ENCODE results near the gene RNF217.
"Not testable (repeated sequence)": the region's sequence is repeated elsewhere in the genome, so short reads cannot be mapped to it uniquely, and the experiment has no call there.

RNF217 gene

DNA sequence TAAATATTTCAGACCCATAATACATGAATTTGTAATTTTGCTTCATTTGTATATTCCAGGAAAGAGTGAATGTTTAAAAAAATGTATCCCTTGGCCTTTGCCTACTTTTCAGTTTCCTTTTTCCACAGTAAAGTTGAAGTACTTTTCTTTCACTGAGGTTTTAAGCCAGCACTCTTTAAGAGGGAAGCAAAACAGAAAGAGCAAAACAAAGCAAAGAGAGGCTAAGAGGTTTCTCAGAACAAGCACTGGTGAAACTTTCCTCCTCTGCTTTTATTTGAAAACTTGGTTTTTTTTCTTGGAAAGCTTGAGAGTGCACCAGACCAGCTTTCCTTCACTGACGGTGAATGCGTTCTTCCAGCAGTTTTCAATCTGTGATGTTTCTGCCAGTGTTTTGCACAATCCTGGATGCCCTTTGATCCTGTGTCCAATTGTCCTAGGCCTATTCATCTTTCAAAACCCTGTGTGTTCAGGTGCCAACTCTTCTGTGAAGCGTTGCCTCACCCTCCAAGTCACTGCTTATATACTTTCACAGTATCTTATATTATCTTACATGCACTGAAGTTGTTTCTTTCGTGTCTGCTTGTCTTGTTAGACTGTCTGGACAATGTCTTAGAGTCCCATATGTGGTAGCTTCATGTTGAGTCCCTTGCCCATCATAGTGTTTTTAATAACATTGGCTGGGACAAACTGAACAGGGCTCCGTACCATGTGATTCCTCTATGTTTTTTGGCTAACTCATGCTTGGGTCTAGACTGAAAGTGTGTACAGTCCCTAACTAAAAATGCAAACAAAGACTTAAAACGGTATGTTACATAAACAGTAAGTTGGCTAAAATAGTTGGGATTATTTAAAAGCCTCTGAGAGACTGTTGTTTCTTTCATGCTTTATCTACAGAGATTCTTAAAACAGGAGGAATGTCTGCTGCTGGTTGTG, 1.9 kb downstream of the RNF217 start:
- DNase-seq = no peak

DNA sequence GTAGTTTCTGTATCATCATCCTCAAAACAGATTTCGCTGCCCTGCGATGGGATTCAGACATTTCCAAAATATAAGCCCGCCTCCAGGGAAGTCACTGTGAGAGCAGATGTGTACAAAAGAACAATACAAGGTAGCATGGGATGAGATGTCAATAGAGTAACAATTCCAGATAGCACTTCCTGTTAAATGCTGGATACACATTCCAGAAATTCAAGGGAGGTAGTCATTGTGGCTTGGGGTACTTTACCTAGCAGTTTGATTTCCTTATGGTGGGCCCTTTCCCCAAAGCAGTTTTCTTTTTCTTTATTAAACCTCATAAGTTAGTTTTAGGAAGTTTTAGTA, 2.5 kb downstream of the RNF217 start:
- DNase-seq = no peak

DNA sequence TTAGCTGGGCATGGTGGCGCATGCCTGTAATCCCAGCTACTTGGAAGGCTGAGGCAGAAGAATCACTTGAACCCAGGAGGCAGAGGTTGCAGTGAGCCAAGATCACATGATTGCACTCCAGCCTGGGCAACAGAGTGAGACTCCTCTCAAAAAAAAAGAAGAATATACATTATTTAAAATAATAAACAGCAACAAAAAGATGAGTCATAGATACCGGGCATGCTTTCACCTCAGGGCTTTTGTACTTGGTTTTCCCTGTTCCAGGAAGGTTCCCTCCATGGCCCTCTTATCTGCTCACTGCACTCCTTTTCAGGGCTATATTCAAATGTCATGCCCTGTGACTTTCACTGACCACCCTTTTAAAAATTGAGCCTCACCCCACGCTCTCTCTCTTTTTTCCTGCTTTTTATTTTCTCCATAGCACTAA, 3.2 kb downstream of the RNF217 start:
- not testable (repeated sequence) for DNase-seq

DNA sequence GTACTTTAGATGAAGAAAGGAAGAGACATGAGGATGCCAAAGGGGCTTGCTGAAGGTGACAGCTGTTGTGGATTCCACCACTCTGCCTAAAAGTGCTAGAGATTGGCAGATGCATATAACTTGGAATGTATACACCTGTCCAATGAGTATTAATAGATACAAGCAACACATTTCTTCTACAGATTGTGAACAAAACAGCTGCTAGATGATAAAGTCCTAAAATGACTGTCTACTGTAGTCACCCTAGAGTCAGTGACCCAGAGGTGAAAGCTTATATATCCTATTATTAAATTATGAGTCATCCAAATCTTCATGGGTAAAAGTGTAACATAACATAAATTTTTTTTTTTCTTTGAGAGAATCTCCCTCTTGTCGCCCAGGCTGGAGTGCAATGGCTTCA, 5.2 kb downstream of the RNF217 start:
- DNase-seq = no peak

DNA sequence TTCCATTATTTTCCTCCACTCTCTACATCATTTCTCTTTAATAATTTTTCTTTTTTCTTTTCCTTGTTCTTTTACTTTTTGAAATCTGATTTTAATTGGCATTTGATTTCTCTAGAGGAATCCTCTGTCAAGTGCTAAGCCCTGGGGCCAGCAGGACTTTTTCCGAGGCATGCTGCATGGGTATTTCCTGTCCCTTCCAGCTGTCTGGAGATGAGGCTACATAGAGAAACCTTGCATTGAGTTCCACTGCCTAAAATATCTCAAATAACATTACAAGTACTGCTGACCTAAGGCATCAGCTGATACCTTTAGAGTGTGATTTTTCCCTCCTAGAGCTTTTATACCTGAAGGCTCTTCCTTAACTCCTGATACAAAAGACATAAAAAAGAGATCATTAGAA, 6.2 kb downstream of the RNF217 start:
- no peak for DNase-seq

DNA sequence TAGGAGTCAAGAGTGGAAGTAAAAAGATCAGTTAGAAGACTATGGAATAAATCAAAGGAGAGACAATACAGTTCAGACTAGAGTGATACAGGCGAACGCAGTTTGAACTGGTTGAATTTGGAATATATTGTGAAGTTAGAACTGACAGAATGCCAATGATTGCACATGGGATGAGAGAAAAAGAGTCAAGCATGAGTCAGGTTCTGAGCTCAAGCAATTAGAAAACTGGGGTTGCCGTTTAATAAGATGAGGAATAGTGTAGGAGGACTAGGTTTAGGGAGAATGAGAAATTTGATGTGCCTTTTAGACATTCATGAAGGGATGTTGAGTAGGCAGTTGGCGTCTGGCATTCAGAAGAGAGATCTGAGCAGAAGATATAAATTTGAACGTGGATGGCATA, 8.0 kb downstream of the RNF217 start:
- DNase-seq = no peak

DNA sequence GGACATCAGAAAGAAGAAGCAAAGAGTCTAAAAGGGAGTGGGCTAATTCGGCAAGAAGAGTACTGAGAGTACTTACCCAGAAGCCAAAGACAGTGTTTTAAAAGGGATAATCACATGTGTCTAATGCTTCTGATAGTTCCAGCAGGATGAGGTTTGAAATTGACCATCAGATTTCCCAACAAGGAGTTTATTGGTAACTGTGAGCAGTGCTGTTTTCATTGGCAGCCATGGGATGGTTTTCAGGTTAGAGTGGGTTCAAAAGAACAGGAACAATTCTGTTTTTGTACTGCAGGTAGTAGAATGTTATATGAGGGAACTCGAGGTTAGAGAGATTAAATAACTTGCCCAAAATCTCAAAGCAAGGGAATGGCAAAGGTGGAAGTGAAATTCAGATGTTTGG, 8.5 kb downstream of the RNF217 start:
- DNase-seq = no peak

DNA sequence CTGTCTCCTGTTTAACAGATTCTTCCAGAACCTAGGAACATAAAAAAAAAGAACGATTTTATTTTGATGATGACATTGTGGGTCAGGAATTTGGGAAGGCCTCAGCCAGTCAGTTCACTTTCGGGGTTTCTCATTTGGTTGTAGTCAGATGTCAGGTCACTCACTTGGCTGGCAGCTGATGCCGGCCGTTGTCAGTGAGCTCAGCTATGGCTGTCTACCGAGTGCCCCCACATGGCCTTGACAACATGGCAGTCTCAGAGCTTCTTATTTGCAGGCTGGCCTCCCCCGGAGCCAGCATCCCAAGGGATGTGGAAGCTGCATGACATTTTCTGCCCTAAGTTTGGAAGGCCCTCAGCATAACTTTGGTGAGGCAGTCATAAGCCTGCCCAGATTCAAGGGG, 11.5 kb downstream of the RNF217 start:
- no peak for DNase-seq

DNA sequence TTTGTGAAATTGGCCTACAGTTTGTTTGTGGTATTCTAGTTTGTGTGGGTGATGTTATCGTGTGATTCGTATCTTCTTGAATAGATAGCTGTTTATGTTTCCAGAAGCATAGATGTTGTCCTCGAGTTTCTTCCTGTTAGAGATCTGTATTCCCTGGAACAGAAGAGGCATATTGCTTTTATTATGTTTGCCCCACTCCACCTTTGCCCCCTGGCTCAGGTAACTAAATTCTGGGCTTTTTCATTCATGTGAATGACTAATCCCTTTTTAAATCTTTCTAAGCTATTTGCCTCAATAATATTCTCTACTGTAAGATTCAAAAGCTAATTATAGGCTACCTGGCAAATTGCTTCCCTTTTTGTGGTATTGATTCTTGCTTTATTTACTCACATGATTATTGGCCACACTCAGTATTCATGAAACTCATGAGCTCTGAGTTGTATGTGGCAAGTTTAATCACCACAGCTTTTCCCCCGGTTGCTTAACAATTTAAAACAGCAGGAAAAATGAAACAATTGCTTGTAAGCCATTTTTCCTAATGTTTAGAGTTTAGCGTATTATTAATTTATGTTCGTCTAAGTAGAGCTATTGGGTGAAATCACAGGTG, 12.6 kb downstream of the RNF217 start:
- no peak for DNase-seq

DNA sequence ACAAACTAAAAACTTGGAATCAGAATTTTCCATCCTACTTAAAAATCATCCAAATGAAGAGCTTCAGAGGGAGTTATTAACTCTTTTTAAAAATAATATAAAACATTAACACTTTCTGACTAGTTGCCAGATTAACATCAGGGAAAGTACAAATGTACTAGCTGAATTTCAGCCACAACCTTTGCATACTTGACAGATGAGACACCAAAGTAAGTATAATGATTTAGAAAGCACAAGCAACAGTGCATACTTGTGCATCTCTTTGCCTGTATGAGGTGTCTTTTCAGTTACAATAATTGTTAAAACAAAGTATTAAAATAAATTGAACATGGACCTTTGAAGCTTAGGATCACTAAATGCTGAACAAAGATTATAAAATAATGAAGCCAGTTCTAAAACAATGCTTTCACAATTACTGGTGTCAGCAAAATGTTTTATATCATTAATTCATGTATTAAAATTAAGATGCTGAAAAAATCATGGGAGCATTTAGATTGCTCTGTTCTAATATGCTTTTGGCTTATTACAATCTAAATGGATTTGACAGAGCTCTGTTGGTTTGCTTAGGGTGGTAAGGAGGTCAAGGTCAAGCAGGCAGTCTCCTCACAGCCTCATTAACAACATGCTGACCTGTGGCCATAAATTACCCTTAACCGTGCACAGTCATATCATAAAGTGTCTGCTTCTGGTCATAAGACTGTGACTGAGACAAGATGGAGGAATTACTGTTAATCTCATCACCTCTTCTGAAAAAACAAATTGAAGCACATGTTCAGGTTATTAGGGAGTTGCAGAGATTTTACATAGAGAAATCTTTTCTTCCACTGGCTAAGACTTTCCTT, 15.1 kb downstream of the RNF217 start:
- DNase-seq = no peak

DNA sequence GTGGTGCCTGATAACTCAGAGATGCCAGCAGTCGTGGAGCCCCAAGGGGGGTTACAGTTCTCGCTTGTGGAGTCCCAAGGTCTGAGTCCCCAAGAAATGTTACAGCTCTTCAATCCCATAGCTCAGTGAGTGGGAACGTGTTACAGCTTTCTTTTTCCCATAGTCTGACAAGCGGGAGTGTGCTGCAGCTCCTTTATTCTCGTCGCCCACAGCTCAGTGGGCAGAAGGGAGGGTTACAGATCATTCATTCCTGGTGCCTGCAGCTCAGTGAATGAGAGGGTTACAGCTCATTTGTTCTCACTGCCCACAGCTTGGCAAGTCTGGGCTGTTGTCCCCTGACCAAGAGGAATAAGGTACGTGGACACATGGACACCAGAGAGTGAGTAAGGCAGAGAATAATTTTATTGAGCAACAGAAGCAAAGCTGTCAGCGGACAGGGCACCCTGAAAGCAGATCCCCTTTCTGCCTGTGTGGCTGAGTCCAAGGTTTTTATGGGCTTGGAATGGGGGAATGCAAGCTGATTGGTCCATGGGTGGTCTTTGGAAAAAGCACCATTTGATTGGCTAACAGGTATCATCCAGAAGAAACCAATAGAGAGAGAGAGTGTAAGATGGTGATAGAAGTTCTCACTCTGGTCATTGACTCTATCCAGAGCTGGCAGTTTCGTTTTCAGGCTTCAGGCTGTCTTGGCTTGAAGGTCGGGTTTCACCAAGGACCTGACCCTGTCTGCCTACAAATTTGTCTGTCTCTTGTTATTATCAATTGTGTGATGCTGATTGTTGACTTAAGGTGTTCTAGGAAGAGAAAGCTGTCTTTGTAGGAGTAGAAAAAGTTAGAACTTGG, 16.4 kb downstream of the RNF217 start:
- DNase-seq = no peak

DNA sequence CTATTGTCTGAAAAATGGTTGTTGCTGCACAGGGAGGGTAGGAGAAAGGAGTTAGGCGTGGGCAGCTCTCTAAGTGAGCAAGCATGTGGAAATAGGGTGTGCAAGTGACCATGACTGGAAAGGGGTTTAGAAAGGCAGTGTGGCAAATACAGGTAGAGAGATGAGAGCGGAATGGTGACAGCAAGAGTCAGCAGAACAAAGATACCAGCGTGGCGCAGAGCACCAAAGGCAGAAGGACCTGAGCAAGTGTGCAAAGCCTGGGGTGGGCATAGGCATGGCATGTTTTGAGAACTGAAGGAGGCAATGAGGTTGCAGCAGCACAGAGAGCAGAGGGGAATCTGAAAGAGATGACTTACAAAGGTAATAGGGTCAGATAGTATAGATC, 17.0 kb downstream of the RNF217 start:
- DNase-seq = no peak

DNA sequence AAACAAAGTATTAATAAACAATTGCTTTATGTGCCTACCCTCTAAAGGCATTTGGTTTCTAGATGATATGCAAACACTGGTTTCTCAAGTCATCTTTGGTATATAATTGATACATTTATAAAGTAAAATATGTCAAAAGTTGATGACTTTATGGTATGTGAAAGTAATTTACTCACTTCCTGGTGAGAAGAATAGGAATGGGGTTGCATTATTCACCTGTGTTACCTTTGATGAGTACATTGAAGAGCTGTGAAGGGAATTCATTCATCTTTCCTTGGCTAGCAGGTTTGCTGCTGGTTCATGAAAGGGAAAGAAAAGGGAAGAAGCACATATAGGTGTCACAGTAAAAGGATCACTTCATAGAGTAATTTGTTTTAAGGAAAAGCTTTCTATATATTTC, 20.4 kb downstream of the RNF217 start:
- DNase-seq = no peak

DNA sequence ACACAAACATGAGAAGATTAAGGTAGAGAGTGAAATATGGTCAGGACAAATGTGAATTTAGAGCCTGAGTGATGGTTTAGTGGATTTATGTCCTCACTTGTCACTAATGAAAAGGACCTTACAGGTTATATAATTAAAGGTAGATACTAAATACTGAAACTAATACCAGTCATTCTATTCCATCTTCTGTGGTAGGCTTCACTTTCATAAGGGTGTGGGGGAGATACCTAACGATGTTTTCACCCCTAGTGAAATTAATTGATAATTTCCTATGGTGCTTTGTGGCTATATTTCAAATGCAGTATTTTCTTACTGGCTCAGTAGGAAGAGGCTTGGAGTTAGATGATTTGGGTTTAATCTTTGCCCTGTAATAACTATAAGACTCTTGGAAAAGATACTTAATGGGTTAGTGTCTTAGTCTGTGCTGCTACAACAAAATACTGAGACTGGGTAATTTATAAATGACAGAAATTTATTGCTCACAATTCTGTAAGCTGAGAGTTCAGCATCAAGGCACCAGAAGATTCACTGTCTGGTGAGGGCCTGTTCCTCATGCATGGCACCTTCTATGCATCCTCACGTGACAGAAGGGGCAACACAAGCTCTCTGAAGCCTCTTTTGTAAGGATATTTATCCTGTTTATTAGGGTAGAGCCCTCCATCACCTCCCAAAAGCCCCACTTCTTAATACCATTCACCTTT, 21.3 kb downstream of the RNF217 start:
- no peak for DNase-seq

DNA sequence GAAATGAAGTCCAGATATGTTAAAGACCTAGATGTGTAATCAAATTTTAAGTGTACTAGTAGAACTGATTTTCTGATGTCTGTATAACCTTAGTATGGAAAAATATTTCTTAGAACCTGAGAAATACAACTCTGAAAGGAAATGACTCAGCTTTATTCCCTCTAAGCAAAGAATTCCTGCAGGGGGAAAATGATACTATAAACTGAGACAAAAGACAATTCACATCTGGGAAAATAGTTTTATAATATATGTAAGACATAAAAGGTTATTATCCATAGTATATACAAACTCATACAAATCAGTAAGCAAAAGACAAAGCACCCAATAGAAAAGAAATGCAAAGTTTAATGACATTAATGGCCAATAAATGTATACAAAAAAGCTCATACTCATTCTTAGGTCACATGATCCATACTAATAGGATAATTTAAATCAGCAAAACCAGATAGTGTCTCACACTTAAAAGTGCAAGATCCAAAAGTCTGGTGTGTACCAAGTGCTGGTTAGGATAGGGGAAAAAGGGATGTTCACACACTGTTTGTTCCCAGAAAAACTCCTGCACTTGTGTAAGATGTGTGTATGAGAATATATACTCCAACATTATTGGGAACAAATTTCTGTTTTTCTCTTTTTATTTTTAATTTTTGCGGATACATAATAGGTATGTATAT, 22.6 kb downstream of the RNF217 start:
- no peak for DNase-seq

DNA sequence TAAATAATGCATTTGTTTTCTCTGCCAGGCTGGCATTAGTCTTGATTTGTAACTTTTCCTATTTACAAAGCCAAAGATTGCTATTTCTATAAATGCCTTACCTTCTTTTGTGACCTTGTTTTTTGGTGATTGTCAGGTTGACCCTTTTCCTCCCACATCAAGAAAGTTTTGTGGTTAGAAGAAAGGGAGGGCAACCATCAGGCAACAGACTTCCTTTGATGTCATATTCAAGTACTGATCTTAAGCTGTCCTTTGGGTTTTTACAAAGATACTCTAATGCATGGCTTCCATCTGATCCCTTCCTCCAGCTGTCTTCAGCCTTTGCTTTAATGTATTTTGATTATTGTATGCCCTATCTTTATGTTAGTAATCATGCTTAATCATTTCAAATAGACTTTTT, 23.9 kb downstream of the RNF217 start:
- no peak for DNase-seq

DNA sequence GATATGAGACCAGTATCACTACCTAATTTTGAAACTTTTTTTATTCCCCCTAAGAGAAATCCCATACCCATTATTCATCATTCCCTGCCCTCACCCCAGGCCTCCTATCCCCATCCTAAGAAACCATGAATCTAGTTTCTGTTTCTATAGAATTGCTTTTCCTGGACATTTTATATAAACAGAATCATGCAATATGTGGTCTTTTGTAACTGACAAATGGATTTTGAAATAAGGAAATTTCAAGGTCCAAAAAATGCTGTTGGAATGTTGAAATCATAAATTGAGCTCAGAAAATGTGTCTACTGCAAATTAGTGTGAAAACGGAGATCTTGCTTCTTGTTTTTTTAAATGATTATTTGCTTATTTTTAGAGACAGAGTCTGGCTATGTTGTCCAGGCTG, 25.1 kb downstream of the RNF217 start:
- DNase-seq = no peak

DNA sequence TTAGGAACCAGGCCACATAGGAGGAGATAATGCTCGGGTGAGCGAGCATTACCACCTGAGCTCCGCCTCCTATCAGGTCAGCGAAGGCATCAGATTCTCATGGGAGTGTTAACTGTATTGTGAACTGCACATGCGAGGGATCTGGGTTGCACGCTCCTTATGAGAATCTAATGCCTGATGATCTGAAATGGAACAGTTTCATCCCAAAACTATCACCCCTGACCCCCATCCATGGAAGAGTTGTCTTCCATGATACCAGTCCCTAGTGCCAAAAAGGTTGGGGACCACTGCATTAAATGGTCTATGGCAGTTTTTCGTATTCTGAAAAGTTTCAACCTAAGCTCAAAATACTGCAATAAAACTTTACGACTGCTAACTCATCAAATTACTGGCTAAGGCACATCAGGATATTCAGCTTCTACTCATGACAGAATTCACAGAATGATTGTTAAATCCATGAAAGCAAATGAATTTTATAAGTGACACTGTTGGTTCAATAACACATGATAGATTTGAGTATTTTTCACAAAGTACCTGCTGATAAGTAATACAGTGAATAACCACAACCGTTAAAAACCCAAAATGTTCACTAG, 25.9 kb downstream of the RNF217 start:
- no peak for DNase-seq

DNA sequence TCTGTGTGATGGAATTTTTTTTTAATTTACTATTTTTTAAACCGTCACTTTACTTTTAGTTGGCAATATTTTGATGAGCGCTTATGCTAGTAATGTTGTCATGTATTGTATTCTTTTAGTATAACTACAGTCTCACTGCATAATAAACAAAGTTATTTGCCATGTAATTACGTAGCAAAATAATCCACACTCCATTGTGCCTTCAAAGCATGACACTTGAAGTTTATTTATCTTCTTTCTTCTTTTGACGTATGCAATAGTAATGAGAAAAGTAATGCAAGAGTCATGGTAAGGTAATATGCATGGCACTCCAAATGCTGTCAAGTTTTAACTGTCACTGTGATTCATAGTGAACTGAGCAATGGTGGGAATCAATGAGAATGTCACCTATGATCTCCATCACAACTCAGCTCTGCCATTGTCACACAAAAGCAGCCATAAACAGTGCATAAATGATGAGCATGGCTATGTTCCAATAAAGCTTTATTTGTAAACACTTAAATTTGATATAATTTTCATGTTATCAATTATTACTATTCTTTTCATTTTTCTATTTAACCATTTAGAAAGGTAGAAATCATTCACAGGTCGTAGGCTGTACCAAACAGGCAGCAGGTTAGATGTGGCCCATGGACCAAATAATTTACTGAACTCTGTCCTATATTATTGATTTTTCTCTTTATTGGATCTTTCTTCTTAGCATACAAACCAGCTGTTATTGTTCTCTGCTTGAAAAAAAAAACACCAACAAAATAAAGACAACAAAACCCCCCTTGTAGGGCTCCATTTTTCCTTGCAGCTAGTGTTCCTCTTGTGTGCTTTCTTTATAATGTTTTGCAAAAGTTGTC, 27.1 kb downstream of the RNF217 start:
- DNase-seq = no peak

DNA sequence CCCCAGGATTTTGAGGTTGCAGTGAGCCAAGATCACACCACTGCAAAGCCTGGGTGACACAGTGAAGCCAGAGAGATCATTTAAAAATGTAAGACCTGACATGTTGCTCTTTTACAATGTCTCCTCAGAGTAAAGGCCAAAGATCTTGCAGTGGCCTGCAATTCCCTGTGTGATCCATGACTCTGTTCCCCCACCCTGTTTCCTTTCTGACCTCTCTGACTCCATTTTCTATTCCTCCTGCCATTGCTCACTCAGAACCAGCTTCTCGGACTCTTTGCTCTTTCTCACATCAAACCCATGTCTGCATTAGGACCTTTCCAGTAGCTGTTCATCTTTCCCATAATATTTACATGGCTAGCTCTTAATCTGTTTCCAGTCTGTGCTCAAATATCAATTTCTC, 28.8 kb downstream of the RNF217 start:
- DNase-seq = no peak
